GM18511 (cell line): ENCODE measurements around the gene TTYH3.

Experiments
- ATAC-seq: cut with Tn5 transposase; IDR thresholded peaks from one replicate; pipeline ENCODE4 v1.9.1; 2021; ENCODE audit warnings: mild to moderate bottlenecking, moderate library complexity; ENCODE audit not compliant: unreplicated experiment

The TTYH3 gene

GRCh38 chr7:2645274-2645868 lies 13.6 kb downstream of the TTYH3 start:
- ATAC-seq: peak; percentile 51

- ATAC-seq: no peak
These were observed 14.5 kb downstream of the TTYH3 start for GRCh38 chr7:2646336-2646679.

- ATAC-seq: no peak
These were observed 15.1 kb downstream of the TTYH3 start for GRCh38 chr7:2646680-2647571.

- no peak for ATAC-seq
These were observed 15.9 kb downstream of the TTYH3 start for GRCh38 chr7:2647594-2648172.

- no peak for ATAC-seq
These were observed 17.5 kb downstream of the TTYH3 start for GRCh38 chr7:2649139-2649838.

GRCh38 chr7:2649991-2650390 lies 18.2 kb downstream of the TTYH3 start:
- ATAC-seq: no peak

GRCh38 chr7:2650451-2650850 lies 18.7 kb downstream of the TTYH3 start:
- ATAC-seq: no peak

- no peak for ATAC-seq
These were observed 19.6 kb downstream of the TTYH3 start for GRCh38 chr7:2651336-2651735.

GRCh38 chr7:2651847-2652735 lies 20.3 kb downstream of the TTYH3 start:
- no peak for ATAC-seq

- no peak for ATAC-seq
These were observed 20.9 kb downstream of the TTYH3 start for GRCh38 chr7:2652736-2653060.

GRCh38 chr7:2654059-2654458 lies 22.3 kb downstream of the TTYH3 start:
- no peak for ATAC-seq

GRCh38 chr7:2655870-2656614 lies 24.3 kb downstream of the TTYH3 start:
- ATAC-seq: no peak

GRCh38 chr7:2657208-2657607 lies 25.4 kb downstream of the TTYH3 start:
- ATAC-seq: no peak

- no peak for ATAC-seq
These were observed 26.3 kb downstream of the TTYH3 start for GRCh38 chr7:2657920-2658671.

GRCh38 chr7:2658941-2659340 lies 27.2 kb downstream of the TTYH3 start:
- ATAC-seq: no peak

- ATAC-seq: no peak
These were observed 28.0 kb downstream of the TTYH3 start for GRCh38 chr7:2659556-2660358.

- ATAC-seq: no peak
These were observed 28.7 kb downstream of the TTYH3 start for GRCh38 chr7:2660359-2661095.

- ATAC-seq: no peak
These were observed 29.3 kb downstream of the TTYH3 start for GRCh38 chr7:2661096-2661449.
